ENCODE measurements around the gene SLCO1B3. TPM values are rescaled to one million over a fixed set of nuclear protein-coding genes. Genes with fewer than 3 reads are reported as not detected.

SLCO1B3 gene
- total and polyA plus RNA-seq, 2 of the 4 experiments (the other 2 are of a cell fraction): not detected

DNA sequence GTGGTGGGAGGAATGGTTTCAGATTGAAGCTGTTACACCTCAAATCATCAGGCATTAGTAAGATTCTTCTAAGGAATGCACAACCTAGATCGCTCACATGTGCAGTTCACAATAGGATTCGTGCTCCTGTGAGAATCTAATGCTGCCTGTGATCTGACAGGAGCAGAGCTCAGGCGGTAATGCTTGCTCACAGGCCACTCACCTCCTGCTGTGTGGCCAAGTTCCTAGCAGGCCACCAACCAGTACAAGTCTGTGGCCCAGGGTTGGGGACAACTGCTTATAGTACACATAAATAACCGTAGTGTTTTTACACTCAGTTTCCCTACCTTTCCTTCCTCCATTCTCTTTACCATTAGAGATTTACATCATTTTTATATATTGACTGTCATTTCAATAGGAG is 121.4 kb downstream of the SLCO1B3 start:
- in situ Hi-C loops (cut with MboI; ENCODE audit: low sequenced_read_pairs) (no loop called here), dilution Hi-C loops (cut with HindIII; ENCODE audit: low sequenced_read_pairs, unreplicated experiment) (no loop called here), intact Hi-C loops (cut with micrococcal nuclease) (no loop called here)
- 7% methylated on average over 2 of the region's 4 CpGs; no CpG with 5 or more reads in 1 of the 2 experiments for WGBS, 2 experiments (ENCODE audit: extremely low coverage in 2 of 2, insufficient read length in 1 of 2)
- Histone ChIP-seq H3K4ac (ENCODE audit: low read depth, low read length) (no peak overlapping the region), H4K91ac (ENCODE audit: insufficient read depth, low read depth, low read length) (no peak overlapping the region), H3K18ac (ENCODE audit: low read depth, low read length) (no peak overlapping the region), H2AK9ac (replicated peaks; ENCODE audit: low read depth, low read length, poor library complexity) (no peak overlapping the region), H4K20me1 (ENCODE audit: insufficient read depth, low read length) (no peaks in the 10 kb centered on the region), H2BK20ac (ENCODE audit: low read depth, low read length) (no peak overlapping the region), H4K8ac (ENCODE audit: low read depth in 2 of 2, low read length in 2 of 2) (no peak overlapping the region), H2BK15ac (ENCODE audit: low read depth, low read length) (no peak overlapping the region), H3K4me1 (ENCODE audit: control insufficient read depth, insufficient read depth, low read length) (no peaks in the 10 kb centered on the region), H2AFZ (replicated peaks; ENCODE audit: low read length, poor library complexity) (no peak overlapping the region), H2BK5ac (ENCODE audit: low read depth, low read length, poor library complexity, severe bottlenecking) (no peak overlapping the region), H3K27ac (ENCODE audit: insufficient read depth, low read length) (no peak overlapping the region), H3K79me1 (ENCODE audit: low read depth in 1 of 2, low read length in 2 of 2) (no peaks in the 10 kb centered on the region), H3K23ac (ENCODE audit: low read depth, low read length) (no peak overlapping the region), H3K9me3 (ENCODE audit: control insufficient read depth, insufficient read depth, low read length) (peaks cover 3% of the 10 kb centered on the region; the same call in 1 of the 2 replicates), H3K9ac (ENCODE audit: low read depth, low read length) (no peak overlapping the region), H3K4me2 (ENCODE audit: low read depth, low read length) (no peak overlapping the region), H3K56ac (ENCODE audit: extremely low read depth, insufficient read depth, low read length) (no peak overlapping the region), H3K36me3 (ENCODE audit: control insufficient read depth, insufficient read depth, low read length) (no peaks in the 10 kb centered on the region), H3K14ac (replicated peaks; ENCODE audit: low read depth, low read length) (no peak overlapping the region), H2BK120ac (ENCODE audit: low read depth, low read length) (no peak overlapping the region), H4K5ac (ENCODE audit: low read depth, low read length) (no peak overlapping the region), H2AK5ac (ENCODE audit: low read depth, low read length) (no peak overlapping the region), H3K9me1 (ENCODE audit: insufficient read depth, low read length) (no peaks in the 10 kb centered on the region), H3K4me3 (ENCODE audit: insufficient read depth, low read depth, low read length) (no peak overlapping the region), H3K27me3 (ENCODE audit: control insufficient read depth, insufficient read depth, low read length) (no peaks in the 10 kb centered on the region)
- ATAC-seq (ENCODE audit: low read depth) (no peak), DNase-seq (no peak)
- ChIA-PET POLR2A (ENCODE audit: unreplicated experiment) (no interaction called here), CTCF (no interaction called here)
- BruUV-seq (replicated peaks): no TSS peak
- TF ChIP-seq RAD21 (IDR thresholded peaks at IDR 0.05; ENCODE audit: low read length): no peak
- TF ChIP-seq SMC3 (IDR thresholded peaks at IDR 0.05; ENCODE audit: low read depth, low read length): no peak
- TF ChIP-seq CHD1 (IDR thresholded peaks at IDR 0.05; ENCODE audit: low read depth, low read length): no peak
- TF ChIP-seq, protein P1, sequence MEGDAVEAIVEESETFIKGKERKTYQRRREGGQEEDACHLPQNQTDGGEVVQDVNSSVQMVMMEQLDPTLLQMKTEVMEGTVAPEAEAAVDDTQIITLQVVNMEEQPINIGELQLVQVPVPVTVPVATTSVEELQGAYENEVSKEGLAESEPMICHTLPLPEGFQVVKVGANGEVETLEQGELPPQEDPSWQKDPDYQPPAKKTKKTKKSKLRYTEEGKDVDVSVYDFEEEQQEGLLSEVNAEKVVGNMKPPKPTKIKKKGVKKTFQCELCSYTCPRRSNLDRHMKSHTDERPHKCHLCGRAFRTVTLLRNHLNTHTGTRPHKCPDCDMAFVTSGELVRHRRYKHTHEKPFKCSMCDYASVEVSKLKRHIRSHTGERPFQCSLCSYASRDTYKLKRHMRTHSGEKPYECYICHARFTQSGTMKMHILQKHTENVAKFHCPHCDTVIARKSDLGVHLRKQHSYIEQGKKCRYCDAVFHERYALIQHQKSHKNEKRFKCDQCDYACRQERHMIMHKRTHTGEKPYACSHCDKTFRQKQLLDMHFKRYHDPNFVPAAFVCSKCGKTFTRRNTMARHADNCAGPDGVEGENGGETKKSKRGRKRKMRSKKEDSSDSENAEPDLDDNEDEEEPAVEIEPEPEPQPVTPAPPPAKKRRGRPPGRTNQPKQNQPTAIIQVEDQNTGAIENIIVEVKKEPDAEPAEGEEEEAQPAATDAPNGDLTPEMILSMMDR (conservative IDR thresholded peaks at IDR 0.05; ENCODE audit: low read depth, low read length): no peak
- TF ChIP-seq, protein P2, sequence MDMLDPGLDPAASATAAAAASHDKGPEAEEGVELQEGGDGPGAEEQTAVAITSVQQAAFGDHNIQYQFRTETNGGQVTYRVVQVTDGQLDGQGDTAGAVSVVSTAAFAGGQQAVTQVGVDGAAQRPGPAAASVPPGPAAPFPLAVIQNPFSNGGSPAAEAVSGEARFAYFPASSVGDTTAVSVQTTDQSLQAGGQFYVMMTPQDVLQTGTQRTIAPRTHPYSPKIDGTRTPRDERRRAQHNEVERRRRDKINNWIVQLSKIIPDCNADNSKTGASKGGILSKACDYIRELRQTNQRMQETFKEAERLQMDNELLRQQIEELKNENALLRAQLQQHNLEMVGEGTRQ (IDR thresholded peaks at IDR 0.05; ENCODE audit: low read depth, low read length): no peak
- TF ChIP-seq MAZ (IDR thresholded peaks at IDR 0.05; ENCODE audit: borderline replicate concordance, low read depth, low read length): no peak
- TF ChIP-seq RFX5 (IDR thresholded peaks at IDR 0.05; ENCODE audit: low read depth, low read length): no peak
- TF ChIP-seq FOS (IDR thresholded peaks at IDR 0.05; ENCODE audit: low read depth, low read length): no peak
